ENCODE measurements around the gene OLFML1.

DNA sequence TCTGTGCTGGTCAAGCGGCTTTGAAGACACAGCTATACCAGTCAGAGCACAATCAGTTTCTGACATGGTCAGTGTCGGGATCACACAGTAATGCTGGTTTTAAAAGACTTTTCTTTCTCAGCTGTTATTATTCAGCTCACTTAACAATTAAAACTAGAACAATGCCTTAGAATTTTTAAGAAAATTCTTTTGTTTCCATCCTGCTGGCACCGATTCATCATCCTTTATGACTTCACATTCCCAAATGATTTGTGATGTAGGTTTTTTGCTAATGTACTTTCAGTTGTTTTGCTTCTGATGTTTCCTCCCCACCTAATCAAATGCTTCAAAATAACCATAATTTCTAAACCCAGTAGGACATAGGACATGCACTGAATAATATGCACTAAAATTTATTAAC is 34.5 kb upstream of the OLFML1 start:
- TF ChIP-seq POLR2AphosphoS5 (IDR thresholded peaks at IDR 0.05) (no peak), POLR2A (IDR thresholded peaks at IDR 0.05) (no peak)
- TF ChIP-seq, protein P1, sequence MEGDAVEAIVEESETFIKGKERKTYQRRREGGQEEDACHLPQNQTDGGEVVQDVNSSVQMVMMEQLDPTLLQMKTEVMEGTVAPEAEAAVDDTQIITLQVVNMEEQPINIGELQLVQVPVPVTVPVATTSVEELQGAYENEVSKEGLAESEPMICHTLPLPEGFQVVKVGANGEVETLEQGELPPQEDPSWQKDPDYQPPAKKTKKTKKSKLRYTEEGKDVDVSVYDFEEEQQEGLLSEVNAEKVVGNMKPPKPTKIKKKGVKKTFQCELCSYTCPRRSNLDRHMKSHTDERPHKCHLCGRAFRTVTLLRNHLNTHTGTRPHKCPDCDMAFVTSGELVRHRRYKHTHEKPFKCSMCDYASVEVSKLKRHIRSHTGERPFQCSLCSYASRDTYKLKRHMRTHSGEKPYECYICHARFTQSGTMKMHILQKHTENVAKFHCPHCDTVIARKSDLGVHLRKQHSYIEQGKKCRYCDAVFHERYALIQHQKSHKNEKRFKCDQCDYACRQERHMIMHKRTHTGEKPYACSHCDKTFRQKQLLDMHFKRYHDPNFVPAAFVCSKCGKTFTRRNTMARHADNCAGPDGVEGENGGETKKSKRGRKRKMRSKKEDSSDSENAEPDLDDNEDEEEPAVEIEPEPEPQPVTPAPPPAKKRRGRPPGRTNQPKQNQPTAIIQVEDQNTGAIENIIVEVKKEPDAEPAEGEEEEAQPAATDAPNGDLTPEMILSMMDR (IDR thresholded peaks at IDR 0.05 in 8 of 11, conservative IDR thresholded peaks at IDR 0.05 in 3 of 11): no peak
